Left colon (tissue), 2 donors: ENCODE data around the gene CPOX. TPM values are rescaled to one million over a fixed set of nuclear protein-coding genes. Genes with fewer than 3 reads are reported as not detected.
A peak's percentile ranks its signal among the peaks of the same experiment; 100 is the strongest.
"Not testable (repeated sequence)": the region's sequence is repeated elsewhere in the genome, so short reads cannot be mapped to it uniquely, and the experiment has no call there.

Source experiments
- ATAC-seq: fragments of 200-7000 bp; cut with Tn5 transposase; one replicate; pipeline ENCODE4 v1.9.1; 2020; ENCODE audit warnings: mild to moderate bottlenecking, moderate library complexity
- DNase-seq, 2 donors: peaks; one replicate each; pipeline ENCODE4 v3.0.0-alpha.2; 2020
- intact Hi-C, 2 donors: fragments of 100-400 bp; cut with DNase I in 1 of 2; cut with micrococcal nuclease in 1 of 2; formaldehyde crosslinking; loops; one replicate each; pipeline versions ENCODE4 v1.11.2 to v1.14.0; 2022; cut with DNase I, micrococcal nuclease
- total RNA-seq, 2 donors: library from RNA; stranded (reverse); fragmentation: NEBNext Ultra II Directional; extraction: Animal tissue kit (Norgen Biotek cat#: 25700); gene quantifications; one replicate each; pipeline ENCODE4 v1.2.1, GENCODE V29; 2021
- donor health status: DM: no; HTN: no; CAD: no.
- donor health status: DM: yes; HTN: yes; CAD: no.

Gene CPOX
- total RNA-seq, 2 donors from 2014 or later: 15.6 to 16.3 TPM

DNA sequence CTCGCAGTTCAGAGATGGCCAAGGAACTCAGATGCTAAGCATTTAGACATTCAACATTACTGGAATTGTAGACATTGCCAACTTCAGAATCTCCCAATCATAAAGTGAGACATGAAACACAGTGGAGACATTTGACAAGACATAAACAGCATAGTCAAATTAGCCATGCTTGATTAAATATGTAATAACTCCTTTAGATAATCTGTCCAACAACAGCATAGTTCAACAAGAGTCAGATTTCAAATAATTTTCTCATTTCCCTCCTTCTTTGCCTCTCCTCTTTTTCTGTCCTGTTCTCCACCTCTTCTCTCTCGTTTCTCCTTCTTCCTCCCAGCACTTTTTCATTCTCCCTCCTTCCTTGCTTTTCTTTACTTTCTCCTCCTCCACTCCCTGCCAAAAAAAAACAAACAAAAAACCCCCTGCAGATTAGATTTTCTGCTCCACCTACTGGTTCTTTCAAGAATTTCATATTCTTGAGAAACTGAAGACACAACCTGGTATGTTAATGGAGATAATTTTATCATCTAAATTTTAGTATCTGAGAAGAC lies 20.2 kb downstream of the CPOX start:
- intact Hi-C loops: no loop called here
- ATAC-seq: no peak
- no peak for DNase-seq

GRCh38 chr3:98568402-98568801 lies 25.0 kb downstream of the CPOX start:
- no peak for DNase-seq
- intact Hi-C loops: no loop called here

GRCh38 chr3:98567666-98568270 lies 25.6 kb downstream of the CPOX start:
- ATAC-seq (no peak), DNase-seq (no peak)
- intact Hi-C loops: no loop called here

More at GRCh38 chr3:98568402-98568801, 25.0 kb downstream of the CPOX start:
- ATAC-seq: no peak

- intact Hi-C loops: no loop called here
- no peak for DNase-seq
- no peak for ATAC-seq
Measured at GRCh38 chr3:98565843-98566242, 27.6 kb downstream of the CPOX start.

- intact Hi-C loops: no loop called here
- DNase-seq: no peak
- ATAC-seq: peak; percentile 65
Measured at GRCh38 chr3:98565237-98565643, 28.2 kb downstream of the CPOX start.

DNA sequence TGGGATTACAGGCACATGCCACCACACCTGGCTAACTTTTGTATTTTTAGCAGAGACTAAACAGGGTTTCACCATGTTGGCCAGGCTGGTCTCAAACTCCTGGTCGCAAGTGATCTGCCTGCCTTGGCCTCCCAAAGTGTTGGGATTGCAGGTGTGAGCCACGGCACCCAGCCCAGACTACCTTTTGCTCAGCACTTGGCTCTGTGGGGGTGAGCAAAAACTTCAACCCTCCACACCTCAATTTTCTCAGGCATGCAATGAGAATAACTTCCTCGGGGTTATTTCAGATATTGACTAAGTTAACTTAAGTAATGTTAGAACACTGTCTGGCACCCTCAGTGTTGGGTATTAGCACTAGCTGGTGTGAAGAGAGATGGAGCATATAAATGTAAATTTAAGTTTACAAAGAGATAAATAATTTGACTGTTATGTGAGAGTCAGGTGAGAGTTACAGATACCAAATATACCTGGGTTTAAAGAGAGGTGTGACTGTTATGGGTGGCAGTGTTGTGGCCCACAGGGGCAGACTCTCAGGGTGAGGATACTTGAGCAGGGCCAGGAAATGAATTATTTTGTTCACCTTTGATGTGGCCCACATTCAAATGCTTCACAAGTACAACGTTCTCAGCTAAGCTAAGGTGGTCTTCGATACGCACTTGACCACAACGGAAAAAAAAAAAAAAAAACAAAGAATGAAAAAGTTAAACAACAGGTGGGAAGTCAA lies 29.0 kb downstream of the CPOX start:
- intact Hi-C loops: no loop called here
- no peak for DNase-seq
- ATAC-seq: no peak

- intact Hi-C loops: no loop called here
Measured at GRCh38 chr3:98563661-98564281, 29.6 kb downstream of the CPOX start.

DNA sequence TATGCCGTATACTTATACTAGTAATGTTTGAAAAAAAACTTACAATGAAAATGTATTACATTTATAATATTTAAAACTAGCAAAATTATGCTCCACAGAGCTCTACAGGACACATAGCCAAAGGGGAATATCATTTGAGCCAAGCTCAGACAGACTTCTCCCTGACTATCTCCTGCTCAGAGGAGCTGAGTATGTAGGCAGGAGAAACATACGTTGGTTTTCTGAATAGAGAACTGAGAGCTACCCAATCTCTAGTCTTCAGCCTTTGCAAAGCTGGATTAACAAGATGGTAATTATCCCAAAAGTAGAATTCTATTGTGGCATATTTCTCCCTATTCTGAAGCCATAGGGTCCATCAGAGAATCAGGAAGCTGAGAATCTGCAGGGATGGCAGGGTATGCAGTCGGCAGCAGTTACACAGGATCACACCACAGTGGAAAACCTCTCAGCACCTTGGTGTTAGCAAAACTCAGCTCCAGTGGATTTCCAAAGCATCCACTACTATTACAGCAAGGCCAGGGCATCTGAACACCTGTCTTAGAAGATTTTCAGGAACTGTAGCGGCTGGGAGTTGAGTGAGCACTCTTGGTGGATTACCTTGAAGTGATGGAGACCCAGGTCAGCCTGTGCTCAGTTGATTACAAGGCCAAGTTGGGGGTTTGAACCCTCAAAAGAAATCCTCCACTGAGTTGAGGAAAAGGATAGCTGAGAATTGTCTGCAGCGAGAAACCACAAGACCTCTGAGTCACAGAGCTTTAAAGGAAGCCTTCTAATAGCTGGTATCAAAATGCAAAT lies 31.5 kb downstream of the CPOX start:
- intact Hi-C loops: no loop called here
- no peak for ATAC-seq
- no peak for DNase-seq

More at GRCh38 chr3:98563661-98564281, 29.6 kb downstream of the CPOX start:
- DNase-seq: no peak
- ATAC-seq: no peak

DNA sequence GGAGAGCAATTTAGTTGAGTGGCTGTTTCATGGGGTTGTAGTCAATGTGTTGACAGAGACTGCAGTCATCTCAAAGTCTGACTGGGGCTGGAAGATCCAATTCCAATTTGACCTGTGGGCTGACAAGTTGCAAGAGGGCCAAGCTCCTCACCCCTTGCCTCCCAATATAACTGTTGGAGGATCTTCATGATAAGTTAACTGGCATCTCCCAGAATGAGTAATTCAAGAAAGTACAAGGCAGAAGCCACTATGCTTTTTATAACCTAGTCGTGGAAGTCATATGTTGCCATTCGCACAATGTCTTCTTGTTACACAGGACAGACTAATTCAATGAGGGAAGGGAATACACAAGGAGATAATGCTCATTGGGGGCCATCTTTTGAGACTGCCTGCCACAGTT lies 32.5 kb downstream of the CPOX start:
- DNase-seq: no peak
- intact Hi-C loops: no loop called here
- no peak for ATAC-seq

DNA sequence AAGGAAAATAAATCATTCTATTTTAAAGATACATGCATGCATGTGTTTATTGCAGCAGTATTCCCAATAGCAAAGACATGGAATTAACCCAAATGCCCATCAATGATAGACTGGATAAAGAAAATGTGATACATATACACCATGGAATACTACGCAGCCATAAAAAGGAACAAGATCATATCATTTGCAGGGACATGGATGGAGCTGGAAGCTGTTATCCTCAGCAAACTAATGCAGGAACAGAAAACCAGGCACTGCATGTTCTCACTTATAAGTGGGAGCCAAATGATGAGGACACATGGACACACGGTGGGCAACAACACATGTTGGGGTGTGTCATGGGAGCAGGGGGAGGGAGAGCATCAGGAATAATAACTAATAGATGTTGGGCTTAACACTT lies 33.6 kb downstream of the CPOX start:
- intact Hi-C loops, DNase-seq: not testable (repeated sequence)

DNA sequence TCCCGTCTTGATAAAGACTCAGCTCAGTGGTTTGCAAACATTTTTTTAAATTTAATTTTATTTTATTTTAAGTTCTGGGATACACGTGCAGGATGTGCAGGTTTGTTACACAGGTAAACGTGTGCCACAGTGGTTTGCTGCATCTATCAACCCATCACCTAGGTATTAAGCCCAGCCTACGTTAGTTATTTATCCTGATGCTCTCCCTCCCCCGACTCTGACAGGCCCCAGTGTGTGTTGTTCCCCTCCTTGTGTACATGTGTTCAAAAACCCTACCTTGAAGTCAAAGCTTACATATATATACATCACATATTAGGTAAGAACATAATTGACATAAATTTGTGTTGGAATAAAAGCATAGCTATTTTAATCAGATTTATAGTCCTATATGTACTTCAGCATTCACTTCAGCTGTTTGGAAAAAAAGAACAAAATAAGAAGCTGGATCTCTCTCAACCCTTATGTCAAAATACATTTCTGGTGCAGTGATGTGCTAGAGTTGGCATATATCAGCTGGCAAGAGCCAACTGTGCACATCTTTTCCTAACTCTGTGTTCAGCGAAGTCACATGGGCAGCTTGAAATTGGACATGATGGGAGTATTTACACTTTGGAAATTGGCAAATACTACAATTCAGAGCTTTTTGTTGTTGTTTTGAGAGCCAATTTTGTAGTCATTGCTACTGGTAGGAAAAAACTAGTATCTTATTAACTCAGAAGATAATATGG lies 35.1 kb downstream of the CPOX start:
- intact Hi-C loops: no loop called here
- ATAC-seq (no peak), DNase-seq (no peak)

More for the DNA sequence above, 33.6 kb downstream of the CPOX start:
- not testable (repeated sequence) for ATAC-seq

DNA sequence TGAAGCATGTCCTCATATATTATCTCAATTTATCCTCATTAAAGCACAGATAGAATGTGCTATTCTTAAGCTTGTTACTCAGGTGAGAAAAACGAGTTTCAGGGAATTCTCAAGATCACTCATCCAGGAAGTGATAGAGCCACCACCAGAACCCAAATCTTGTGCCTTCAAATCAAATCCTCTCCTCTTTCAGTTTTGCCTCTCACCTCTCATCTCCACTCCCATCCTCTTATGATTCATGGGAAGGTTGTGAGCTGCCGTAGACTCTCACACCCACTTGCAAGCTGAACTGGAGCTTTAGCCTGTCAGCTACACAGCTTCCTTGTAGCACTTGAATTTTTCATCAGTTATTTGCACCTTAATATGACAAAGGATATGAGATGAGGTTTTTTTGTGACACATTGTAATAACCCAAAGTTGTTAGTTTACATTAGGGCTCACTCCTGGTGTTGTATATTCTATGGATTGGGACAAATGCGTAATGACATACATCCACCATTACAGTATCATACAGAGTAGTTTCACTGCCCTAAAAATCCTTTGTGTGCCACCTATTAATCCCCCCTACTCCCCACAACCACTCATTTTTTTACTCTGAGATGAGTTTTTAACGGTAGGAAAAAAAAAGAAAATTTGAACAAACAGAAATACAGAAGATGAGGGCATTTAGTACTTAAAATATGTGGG lies 35.9 kb downstream of the CPOX start:
- ATAC-seq: no peak
- no peak for DNase-seq
- intact Hi-C loops: no loop called here

- DNase-seq (no peak), ATAC-seq (no peak)
- intact Hi-C loops: no loop called here
Measured at GRCh38 chr3:98556164-98557130, 37.0 kb downstream of the CPOX start.

- ATAC-seq (no peak), DNase-seq (no peak)
- intact Hi-C loops: no loop called here
Measured at GRCh38 chr3:98555025-98555379, 38.4 kb downstream of the CPOX start.

DNA sequence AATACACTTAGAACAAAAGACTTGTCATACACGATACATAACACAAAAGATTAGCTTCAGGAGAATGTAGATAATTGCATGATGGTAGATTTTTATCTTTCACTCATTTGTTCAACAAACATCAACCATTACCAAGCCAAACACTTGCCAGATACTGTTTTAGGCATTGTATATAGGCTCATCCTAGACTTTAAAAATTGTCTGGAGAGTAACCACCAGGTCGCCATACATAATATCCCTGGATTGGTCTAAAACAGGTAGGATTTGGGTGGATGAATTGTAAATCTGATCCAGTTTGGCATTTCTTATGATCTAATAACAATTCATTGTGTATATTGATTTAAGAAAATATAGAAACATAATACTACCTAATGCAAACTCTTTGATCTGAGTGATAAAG lies 38.8 kb downstream of the CPOX start:
- ATAC-seq (no peak), DNase-seq (no peak)
- intact Hi-C loops: no loop called here

DNA sequence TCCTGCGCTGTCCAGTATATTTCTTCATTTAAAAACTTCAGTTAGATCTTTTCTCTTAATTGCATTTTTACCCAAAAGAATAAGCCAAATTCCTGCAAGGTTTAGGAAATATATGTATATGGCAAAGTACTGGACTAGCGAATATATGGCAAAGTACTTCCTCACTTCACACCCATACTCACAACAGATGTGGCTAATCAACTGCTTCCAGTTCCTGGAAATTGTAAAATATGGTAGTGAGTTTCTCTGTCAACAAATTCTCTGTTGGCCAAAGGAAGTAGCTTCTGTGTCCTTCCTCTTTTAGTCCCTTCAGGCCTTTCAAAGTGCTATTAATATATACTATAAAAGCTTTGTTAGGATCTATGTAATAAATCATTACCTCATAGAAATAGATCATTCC lies 39.7 kb downstream of the CPOX start:
- ATAC-seq: peak; percentile 30
- no peak for DNase-seq
- intact Hi-C loops: no loop called here

DNA sequence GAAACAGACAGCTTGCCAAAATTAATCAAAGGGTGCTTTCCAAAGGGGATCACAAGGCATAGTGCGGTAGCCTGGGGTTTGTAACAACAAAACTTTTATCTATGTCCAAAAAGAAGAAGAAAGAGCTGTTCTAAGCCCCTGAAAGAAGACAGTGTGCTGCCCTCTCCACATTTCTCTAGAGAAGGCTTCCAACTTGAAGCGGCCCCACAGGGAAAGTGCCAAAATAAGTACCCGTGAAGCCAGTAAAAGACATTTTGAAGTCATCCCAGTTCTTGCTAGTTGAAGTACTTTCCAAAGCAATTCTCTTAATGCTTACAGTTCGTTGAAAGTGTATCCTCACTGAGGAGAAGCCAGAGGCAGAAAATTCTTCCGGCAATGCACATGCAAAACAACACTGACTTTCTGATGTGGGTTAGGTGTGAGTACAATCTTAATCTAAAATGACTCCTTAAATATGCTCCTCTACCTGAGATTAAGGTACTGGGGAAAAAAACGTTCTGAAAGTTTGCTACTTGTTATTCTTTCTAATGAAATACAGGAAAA lies 40.3 kb downstream of the CPOX start:
- intact Hi-C loops: no loop called here
- no peak for ATAC-seq

More for the DNA sequence above, 40.3 kb downstream of the CPOX start:
- no peak for DNase-seq
